OCI-LY7 (cell line): ENCODE data around the gene LY6G6F. TPM values are rescaled to one million over a fixed set of nuclear protein-coding genes. Genes with fewer than 3 reads are reported as not detected.
A peak's percentile ranks its signal among the peaks of the same experiment; 100 is the strongest.

ENCODE experiments used
- BruUV-seq: library from RNA; stranded (reverse); fragments of 400-500 nt; replicated peaks from 2 replicates; lab custom pipeline; 2021; lab: Mats Ljungman, UMichigan
- CTCF ChIA-PET: fragments of 300-600 bp; sonication (Branson Sonifier 250); formaldehyde crosslinking; loops from one replicate; lab custom pipeline; 2022; ENCODE audit warnings: antibody characterized with exemption; ENCODE audit not compliant: unreplicated experiment; lab: Charles Lee
- POLR2A ChIA-PET: fragments of 300-600 bp; sonication (Branson Sonifier 250); formaldehyde crosslinking; loops from one replicate; lab custom pipeline; 2022; ENCODE audit warnings: antibody characterized with exemption; lab: Charles Lee
- DNase-seq: peaks from one replicate; pipeline ENCODE4 v3.0.0-alpha.2; 2015; ENCODE audit warnings: low spot score
- H2AFZ ChIP-seq: fragments of 200-600 bp; sonication (generic), shearing (Covaris generic); 2 replicates; pipeline ENCODE4 v1.6.1; 2014; ENCODE audit warnings: mild to moderate bottlenecking, antibody characterized with exemption, low read length, moderate library complexity
- H3K27ac ChIP-seq: fragments of 200-600 bp; sonication (generic); 2 replicates; pipeline ENCODE4 v1.5.1; 2014; ENCODE audit warnings: mixed run types, low read depth, mild to moderate bottlenecking, moderate library complexity, low read length, inconsistent platforms; ENCODE audit not compliant: poor library complexity, severe bottlenecking
- H3K36me3 ChIP-seq: fragments of 200-600 bp; sonication (generic); 2 replicates; pipeline ENCODE4 v1.6.1; 2014; ENCODE audit warnings: mild to moderate bottlenecking, antibody characterized with exemption, low read length, moderate library complexity, mixed read lengths; ENCODE audit not compliant: insufficient read depth
- H3K4me1 ChIP-seq: fragments of 200-600 bp; sonication (generic); 2 replicates; pipeline ENCODE4 v1.5.1; 2014; ENCODE audit warnings: mild to moderate bottlenecking, low read length; ENCODE audit not compliant: insufficient read depth, poor library complexity, severe bottlenecking
- H3K4me2 ChIP-seq: fragments of 200-600 bp; sonication (generic); 2 replicates; pipeline ENCODE4 v1.6.1; 2014; ENCODE audit warnings: mild to moderate bottlenecking, low read length
- H3K4me3 ChIP-seq: fragments of 200-600 bp; sonication (generic); 2 replicates; pipeline ENCODE4 v1.5.1; 2014; ENCODE audit warnings: mild to moderate bottlenecking, low read depth, low read length; ENCODE audit not compliant: poor library complexity, severe bottlenecking
- H3K79me2 ChIP-seq: fragments of 200-600 bp; sonication (generic); 2 replicates; pipeline ENCODE4 v1.6.1; 2016; ENCODE audit warnings: low read depth, mild to moderate bottlenecking, low read length, moderate library complexity, mixed read lengths; ENCODE audit not compliant: insufficient read depth
- H3K9me2 ChIP-seq: fragments of 200-600 bp; sonication (generic); 2 replicates; pipeline ENCODE4 v1.6.1; 2016; ENCODE audit warnings: mild to moderate bottlenecking, low read length, mixed read lengths; ENCODE audit not compliant: insufficient read depth
- H3K9me3 ChIP-seq: fragments of 200-600 bp; sonication (generic); 2 replicates; pipeline ENCODE4 v1.6.1; 2014; ENCODE audit warnings: mild to moderate bottlenecking, mixed run types, low read length, mixed read lengths
- H4K20me1 ChIP-seq: fragments of 200-600 bp; sonication (generic); 2 replicates; pipeline ENCODE4 v1.6.1; 2014; ENCODE audit warnings: mild to moderate bottlenecking, antibody characterized with exemption, low read length, moderate library complexity, mixed read lengths; ENCODE audit not compliant: insufficient read depth
- CTCF ChIP-seq: fragments of 200-600 bp; sonication (generic); conservative IDR thresholded peaks from 2 replicates; pipeline ENCODE4 v1.5.1; 2014; ENCODE audit warnings: mild to moderate bottlenecking, antibody characterized with exemption, low read length, moderate library complexity, mixed read lengths
- EZH2phosphoT487 ChIP-seq: fragments of 200-600 bp; sonication (generic); IDR thresholded peaks from 2 replicates; pipeline ENCODE4 v1.6.1; 2018; ENCODE audit warnings: low read depth, borderline replicate concordance, mild to moderate bottlenecking, mixed run types, antibody characterized with exemption, low read length, moderate library complexity, mixed read lengths
- intact Hi-C: fragments of 100-400 bp; cut with micrococcal nuclease; formaldehyde crosslinking; loops from one replicate; pipeline ENCODE4 v1.10.0; 2022; ENCODE audit not compliant: unreplicated experiment
- total RNA-seq, 2 experiments: library from RNA; depleted of rRNA in 1 of 2; stranded (reverse); fragments of >200 nt in 1 of 2; shearing (Covaris generic) in 1 of 2; gene quantifications; 2 replicates each; pipeline ENCODE4 v1.2.3, GENCODE V29; 2014 to 2022

Gene LY6G6F
- total RNA-seq, 2 experiments from 2014 or later: not detected

GRCh38 chr6:31702819-31703716 lies 3.6 kb upstream of the LY6G6F start, which contains the start of gene ABHD16A:
Gene ABHD16A (minus strand): TSS chr6:31703324. CDS start chr6:31703281, 43 bp downstream.
- H4K20me1 ChIP-seq: no peaks in the 10 kb centered on the region
- peak within 1 kb of the TSS; percentile 98 for H3K4me2 ChIP-seq
- ChIA-PET CTCF (interaction anchor here (0.9 kb wide), 1 partner anchor 37 kb away, joined by 3 read pairs; the partner anchor contains the start of gene MSH5), POLR2A (interaction anchor here (0.6 to 1.9 kb wide), 10 partner anchors 21 to 752 kb away, joined by 3 to 7 read pairs (median 4); partner anchors contain the start of genes CLIC1, HSPA1B and MSH5)
- BruUV-seq: no TSS peak
- peaks cover 16% of the 10 kb centered on the region for H3K36me3 ChIP-seq
- H3K79me2 ChIP-seq: peaks cover 14% of the 10 kb centered on the region; the same call in 1 of the 2 replicates
- H2AFZ ChIP-seq: peak within 1 kb of the TSS; percentile 88
- H3K4me1 ChIP-seq: peaks cover 20% of the 10 kb centered on the region
- peak within 1 kb of the TSS; percentile 74 for H3K27ac ChIP-seq
- no peaks in the 10 kb centered on the region for H3K9me2 ChIP-seq
- peak within 1 kb of the TSS; percentile 78 for H3K4me3 ChIP-seq
- no peak for TF ChIP-seq CTCF
- TF ChIP-seq EZH2phosphoT487: no peak
- intact Hi-C loops: loop anchor here (1.0 to 10.0 kb wide), 4 partner anchors 24 to 252 kb away; partner anchors contain the start of genes NELFE and SKIC2
- peak; percentile 99 for DNase-seq
- no peaks in the 10 kb centered on the region for H3K9me3 ChIP-seq

DNA sequence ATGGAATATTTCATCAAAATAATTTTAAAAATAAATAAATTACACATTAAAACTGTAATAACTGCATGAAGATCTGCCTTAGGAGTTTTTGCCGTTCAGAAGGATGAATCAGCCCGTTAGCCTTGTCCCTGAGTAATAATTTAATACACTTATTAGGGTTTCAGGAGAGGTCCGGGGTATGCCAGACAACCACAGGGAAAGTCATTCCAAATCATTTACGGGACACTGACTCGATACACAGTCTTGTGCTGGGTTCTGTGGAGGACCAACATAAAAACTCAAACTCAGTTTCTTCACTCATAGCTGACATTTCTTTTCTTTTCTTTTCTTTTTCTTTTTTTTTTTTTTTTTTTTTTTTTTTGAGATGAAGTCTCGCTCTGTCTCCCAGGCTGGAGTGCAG lies 735 bp upstream of the LY6G6F start:
- Histone ChIP-seq H3K36me3 (no peaks in the 10 kb centered on the region), H3K27ac (no peak overlapping the region), H3K9me3 (no peaks in the 10 kb centered on the region), H3K9me2 (no peaks in the 10 kb centered on the region), H3K4me3 (no peak overlapping the region), H3K79me2 (peaks cover 14% of the 10 kb centered on the region; the same call in 1 of the 2 replicates), H2AFZ (no peak overlapping the region), H3K4me1 (peaks cover 23% of the 10 kb centered on the region), H4K20me1 (no peaks in the 10 kb centered on the region), H3K4me2 (no peak overlapping the region)
- intact Hi-C loops: loop anchor here (10.0 kb wide), 1 partner anchor 249 kb away; the partner anchor contains the start of genes NELFE and SKIC2
- ChIA-PET CTCF (no interaction called here), POLR2A (interaction anchor here (0.7 kb wide), 1 partner anchor 52 kb away, joined by 7 read pairs; no protein-coding TSS in a partner anchor)
- no peak for TF ChIP-seq CTCF
- no peak for TF ChIP-seq EZH2phosphoT487
- no TSS peak for BruUV-seq
- DNase-seq: no peak
